CD4-positive, alpha-beta T cell treated with Interferon gamma for 1 hour (primary cell): Measurements from ENCODE around the gene ZBTB34.

Experiments
- DNase-seq: peaks from one replicate; pipeline ENCODE4 v3.0.0-alpha.2; 2020

Gene ZBTB34

DNA sequence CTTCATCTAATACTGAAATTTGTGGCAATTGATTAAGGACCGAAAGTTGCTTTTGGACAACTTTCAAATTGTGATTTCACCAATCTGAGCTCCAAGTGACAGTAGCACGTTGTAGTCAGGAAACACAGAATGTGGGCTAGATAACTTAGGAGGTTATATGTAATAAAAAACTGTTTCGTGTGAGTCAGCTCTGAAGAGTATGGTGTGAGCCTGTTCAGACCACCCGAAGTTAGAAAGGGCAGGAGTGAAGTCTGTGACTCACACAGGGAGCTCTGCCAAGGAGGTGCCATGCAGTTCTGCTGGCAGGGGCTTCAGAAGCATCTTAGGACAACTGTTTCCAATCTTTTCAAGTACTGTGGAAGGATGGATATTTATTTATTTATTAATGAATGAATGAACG lies 16.4 kb upstream of the ZBTB34 start:
- DNase-seq: no peak

DNA sequence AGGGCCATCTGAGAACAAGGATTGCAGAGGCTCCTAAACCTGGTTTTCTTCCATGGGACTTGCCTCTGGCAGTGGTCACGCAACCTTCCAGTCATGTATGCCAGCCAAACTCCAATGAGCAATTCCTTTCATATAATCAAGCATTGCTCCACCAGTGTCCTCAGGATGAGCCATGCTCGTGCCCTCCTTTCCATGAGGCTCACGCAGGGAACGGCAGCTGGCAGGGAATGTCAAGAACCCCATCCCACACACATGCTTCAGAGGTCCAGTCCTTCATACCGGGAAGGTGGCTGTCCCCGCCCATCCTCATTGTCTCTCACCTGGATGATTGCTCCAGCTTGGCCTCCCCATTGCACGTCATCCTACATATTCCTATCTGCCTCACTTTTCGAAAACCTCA lies 13.4 kb upstream of the ZBTB34 start:
- DNase-seq: no peak

DNA sequence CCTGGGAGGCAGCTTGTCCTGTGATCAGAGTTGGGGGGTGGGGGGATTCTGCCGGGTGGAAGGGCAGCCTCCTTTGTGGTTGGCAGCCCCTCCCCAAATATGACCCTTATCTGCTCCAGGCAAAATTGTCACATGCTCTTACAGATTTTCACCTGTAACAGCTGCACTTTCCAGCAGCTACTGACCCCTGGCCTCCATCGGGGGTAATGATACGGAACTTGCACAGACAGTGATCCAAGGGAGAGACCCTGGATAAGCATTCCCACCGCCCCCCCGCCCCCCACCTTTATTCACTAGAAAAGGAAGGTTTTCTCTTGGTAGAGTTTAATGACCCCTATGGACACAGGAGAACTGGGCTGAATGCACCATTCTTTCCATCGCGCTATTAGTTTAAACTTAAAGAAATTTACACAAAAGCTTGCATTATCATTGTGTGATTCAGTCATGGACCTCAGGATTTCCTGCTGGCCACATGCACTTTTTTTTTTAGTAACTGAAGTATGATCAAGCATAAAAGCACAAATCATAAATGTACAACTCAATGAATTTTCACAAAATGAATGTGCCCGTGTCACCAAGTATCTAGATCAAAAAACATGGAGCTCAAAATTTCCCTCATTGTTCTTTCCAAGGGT lies 10.7 kb upstream of the ZBTB34 start:
- no peak for DNase-seq

DNA sequence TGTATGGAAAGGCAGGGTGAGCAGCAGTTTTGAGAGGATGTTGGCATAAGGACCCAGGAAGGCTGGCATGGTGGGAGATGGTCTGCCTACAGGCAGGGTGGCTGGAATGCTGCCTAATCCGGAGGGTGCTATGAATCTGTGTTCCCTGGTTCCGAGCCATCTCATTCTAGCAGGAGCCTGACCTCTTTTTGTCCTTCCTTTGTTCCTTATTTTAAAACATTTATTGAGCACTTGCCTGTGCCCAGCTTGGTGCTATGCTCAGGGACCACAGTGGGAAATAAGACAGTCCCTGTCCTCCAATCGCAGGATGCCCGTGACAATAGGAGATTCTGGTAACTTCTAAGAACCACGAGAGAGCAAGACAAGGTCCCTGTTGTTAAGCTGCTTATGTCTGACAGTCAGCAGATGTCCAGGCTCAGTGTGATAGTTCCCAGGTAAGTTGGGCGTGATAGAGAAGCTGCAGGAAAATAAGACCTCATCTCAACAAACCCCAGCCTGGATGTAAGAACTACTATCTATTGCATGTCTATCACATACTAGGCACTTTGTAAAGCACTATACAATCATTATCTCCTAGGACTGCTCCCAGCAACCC lies 9.1 kb upstream of the ZBTB34 start:
- DNase-seq: no peak

DNA sequence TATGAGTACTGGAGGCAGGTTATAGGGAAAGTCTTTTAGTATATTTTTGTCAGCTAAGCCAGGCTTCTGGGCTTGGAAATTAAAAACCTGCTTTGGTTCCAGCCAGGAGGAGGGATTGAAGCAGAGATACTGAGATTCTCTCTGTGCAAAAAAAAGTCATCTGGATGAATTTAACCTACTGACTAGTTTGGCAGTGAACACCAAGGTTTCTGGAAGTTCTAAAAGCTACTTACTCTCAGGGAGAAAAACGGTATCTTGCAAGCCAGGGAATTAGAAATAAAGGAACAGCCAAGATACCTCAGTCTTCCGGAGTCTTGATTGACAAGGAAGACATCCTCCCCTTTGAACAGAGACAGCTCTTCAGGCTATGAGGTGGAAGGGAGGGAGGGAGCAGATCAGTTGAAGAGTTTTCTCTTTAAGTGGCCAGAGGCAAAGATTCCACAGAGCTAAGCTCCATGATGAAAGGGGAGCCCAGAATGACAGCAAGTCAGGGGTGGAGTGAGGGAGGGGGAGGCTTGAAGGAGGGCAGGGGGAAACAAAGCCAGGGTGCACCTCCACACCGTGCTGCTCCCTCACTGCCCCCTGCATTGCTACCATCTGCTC lies 8.3 kb upstream of the ZBTB34 start:
- no peak for DNase-seq

DNA sequence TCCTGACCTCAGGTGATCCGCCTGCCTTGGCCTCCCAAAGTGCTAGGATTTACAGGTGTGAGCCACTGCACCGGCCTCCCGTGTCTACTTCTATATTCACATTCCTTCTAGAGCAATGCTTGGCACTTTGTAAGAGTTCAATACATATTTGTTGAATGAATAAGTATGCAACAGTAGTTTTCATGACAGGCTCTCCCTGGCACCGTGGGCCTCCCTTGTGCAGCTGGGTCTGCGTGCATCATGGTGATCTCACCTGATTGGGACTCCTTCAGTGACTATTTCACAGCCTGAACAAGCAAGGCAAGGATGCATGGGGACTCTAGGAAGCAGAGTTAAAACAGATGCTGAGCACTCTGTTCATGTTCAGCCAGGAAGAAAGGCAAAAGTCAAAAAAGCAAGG lies 6.8 kb upstream of the ZBTB34 start:
- DNase-seq: no peak

DNA sequence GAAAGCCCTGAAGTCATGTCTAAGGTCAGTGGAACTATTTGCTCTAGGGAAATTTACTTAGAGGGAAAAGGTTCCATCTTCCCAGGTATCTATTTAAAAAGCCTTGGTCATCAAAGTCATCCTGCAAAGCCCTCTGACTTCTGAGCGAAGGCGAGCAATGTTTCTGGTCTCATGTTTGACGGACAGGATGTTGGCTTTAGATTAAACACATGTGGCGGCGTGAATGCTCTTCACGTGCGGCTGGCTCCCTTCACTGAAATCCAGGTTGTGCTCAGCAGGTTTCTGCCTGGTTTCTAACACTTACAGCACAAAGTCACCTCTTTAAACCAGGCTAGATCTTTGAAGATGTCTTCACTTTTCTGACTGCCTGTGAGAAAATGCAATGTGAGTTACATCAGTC lies 5.7 kb upstream of the ZBTB34 start:
- DNase-seq: no peak

DNA sequence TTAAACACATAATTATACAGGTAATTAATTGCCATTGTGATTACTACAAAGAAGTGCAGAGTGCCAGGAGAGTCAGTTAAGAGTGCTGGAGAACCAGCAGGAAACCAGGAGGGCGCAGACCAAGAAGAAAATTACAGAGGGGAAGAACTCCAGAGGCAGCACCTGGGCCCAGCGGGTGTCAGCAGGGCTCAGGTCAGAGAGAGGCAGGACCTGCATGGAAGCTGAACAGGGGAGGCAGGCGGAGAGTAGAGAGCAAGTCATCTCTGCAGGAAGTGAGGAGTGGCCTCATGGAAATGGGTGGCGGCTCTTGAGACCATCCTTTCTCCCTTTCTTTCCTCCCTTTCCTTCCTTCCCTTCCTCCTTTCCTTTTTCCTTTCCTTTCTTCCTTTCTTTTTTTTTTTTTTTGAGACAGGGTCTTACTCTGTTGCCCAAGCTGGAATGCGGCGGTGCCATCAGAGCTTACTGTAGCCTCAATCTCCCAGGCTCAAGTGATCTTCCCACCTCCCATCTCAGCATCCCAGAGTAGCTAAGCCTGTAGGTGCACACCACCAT lies 4.0 kb upstream of the ZBTB34 start:
- DNase-seq: no peak

DNA sequence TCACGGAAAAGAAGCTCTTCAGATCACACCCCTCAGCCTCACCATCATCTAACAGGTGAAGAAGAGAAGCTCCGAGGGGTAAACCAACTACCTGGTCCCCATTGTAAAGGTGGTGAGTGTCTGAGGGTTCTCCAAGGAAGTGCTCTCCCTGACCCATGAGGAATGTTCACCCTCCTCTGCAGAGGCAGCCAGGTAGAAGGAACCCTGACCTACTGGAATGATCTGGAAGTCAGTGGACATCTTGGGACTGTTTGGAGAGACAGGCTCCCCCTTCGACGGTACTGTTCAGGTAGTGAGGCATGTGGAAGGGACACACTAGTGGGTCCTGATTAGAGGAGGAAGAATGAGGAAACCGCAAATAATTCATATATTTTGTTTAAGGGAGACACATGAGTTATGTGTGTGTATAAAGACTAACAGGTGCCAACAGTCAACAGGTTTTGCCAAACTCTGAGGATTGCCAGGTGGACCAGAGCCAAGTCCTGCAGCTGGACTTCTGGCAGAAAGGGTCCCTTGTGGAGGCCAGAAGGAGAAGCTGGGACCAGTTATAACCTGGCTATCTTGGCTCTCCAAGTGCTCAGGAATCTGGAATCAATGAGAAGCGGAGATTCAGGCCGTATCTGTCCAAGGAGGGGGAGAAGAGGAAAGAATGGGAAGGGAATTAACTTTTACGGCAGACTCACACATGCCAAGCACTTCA lies 3.0 kb upstream of the ZBTB34 start:
- no peak for DNase-seq

DNA sequence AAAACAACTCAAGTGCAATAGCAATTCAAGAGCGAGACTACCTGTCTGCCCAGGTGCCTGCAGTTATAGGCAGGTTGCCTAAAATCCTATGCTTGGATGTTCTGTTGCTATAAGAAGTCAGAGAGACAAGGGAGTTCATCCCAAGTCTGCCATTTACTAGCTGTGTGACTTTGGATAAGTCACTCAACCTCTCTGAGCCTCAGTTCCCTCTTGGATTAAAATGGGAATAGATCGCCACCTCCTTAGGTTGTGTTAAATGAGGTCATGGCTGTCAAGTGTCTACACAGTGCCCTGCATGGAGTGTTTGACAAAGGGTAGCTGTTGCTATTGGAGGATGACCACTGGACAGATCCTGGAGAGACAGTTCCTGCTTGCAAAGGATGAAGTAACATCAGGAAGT lies 1.3 kb upstream of the ZBTB34 start:
- no peak for DNase-seq

DNA sequence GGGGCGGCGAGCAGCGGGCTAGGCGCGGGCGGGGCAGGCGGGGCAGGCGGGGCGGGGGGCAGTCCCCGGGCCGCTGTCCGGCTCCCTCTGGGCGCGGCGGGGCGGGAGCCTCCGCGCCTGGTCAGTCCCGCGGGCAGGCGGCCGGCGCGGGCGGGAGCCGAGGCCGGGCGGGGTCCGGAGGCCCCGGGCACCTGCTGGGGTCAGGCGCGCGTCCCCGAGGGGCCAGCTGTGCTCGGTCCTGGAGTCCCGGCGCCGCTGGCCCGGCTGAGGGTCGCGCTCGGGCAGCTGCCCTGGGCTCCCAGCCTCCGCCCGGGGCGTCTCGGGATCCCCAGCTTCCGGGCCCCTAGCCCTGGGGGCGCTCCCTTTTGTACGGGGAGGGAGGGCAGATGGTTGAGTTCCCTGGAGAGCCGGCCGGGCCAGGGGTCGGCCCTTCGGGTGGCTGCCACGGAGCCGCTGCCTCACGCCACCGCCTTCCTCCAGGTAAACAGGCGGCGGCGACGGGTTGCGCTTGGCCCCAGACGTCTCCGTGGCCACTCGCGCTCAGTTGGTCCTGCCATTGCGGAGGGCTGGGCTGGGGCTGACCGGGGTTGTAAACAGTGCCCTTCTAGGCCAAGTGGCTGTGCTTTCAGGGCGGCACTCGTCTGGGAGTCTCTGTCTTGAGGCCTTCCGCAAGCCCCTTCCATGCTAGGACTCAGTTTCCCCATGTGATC lies 473 bp downstream of the ZBTB34 start:
- no peak for DNase-seq

DNA sequence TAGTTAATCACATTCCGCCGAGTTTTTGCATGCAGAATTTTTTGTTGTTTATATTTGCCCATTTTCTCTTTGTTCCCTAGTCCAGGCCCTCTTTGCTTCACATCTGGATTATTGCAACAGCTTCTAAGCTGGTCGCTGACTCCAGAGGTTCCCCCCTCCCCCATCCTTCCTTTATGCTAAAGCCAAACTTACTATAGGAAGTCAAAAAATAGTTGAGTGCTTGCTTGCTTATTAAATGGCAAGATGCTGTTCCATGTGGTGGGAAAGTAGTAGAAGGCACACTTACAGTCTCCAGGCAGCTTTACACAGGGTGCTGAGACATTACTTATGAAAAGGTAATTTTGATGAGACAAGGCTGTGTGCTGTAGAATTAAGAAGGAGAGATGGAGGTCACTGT lies 1.3 kb downstream of the ZBTB34 start:
- no peak for DNase-seq

DNA sequence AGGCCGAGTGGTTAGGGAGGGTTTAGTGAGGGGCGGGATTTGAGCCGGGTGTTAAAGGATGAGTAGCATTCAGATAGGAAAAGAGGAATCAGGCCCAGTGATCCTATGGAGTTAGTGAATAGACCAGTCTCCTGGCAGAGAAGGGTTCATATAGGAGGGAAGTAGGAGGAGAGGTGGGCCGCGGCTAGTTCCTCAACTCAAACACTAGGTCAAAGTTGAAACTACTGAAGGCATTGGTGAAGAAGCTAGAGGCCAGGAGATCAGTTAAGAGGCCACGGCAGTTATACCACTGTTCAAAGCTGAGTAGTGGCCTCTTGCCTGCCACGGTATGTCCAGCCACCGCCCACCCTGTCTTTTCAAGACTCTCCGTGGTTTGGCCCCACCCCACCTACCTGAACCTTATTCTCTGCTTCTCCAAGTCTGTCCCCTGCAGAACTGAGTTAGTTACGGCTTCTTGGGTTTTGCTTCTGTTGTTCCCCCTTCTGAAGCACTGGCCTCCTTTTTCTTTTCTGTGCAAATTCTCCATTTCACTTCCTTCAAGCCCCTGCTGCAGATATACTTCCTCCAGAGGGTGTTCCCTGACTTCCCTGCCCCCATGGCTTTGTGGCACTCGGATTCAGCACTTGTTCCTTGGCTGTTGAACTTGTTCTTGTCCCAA lies 1.8 kb downstream of the ZBTB34 start:
- DNase-seq: no peak

DNA sequence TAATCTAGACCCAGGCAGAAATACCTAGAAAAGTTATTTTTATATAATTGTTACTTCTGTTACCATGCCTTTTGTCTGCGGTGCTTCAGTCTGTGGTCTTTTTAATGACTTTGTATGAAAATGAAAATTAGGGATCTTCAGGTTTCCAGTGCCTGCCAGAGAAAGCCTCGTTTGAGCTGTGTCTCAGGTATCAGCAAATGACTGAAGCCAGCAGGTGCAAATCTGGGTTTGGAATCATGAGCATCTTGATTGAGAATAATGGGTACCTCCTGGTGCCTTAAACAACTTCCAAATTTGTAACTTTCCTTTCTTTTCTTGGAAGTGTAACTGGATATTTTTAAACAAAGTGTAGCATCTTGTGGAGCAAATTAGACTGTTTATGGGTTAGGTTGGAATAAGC lies 4.3 kb downstream of the ZBTB34 start:
- no peak for DNase-seq

DNA sequence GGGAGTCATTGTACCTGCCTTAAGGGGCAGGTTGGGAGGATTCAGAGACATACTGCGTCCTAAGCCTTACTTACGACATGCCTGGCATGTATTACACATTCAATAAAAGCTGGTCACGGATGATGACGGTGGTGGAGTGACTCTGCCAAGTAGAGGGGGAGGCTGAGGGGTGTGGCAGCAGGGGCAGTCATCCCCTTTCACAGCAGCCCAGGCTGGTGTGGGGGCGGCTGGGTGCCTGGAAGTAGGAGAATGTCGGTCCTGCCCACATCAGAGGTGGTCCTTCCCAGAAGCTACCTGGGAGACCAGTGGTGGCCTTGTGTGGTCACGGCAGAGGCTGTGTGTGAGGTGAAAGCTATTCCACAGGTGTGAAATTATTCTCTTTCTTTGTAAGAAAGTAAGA lies 8.9 kb downstream of the ZBTB34 start:
- DNase-seq: no peak

DNA sequence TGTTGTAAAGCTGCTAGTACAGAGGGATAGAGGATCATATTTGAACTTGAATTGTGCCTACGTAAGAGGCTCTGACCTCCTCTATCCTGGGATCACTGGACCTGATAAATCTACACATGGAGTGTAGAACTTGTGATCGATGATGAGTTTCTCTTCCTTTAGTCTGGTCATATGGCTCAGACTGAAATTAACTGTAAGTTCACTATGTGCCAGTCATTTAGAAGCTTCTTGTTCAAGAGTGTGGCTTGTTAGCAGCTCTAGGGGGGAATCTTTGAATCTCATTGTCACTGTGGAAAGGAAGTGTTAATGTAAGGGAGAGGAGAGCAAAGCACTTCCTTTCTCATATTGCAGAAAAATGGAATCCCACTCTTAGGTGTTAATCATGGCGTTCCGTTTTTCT lies 12.1 kb downstream of the ZBTB34 start:
- no peak for DNase-seq

DNA sequence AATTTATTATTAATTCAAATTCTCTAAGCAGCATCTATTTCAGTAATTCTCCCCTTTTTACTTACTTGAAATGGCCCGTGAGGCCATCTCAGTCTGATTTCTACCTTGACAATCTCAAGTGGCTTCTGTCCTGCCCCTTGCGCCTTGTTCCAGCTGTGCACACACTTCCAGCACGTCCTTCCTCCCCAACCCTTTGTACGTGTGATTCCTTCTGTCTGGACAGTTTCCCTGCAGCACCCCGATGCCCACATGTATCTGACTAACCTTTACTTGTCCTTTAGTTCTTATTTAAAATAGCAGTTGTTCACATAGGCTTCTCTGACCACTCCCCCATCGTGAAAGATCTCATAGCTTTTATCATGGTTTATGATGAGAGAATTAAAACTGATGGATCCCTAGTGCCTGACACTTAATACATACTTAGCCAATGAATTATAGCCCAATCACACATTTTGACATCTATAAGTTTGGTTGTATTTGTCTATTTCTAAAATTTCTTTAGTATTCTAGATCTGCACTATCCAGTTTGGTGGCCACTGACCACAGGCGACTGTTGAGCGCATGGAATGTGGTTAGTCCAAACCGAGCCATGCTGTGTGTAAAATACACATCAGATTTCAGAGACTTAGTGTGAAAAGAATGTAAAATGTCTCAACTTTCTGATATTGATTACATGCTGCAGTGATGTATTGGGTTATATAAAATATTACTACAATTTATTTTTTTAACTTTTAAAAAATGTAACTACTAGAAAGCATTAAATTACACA lies 14.3 kb downstream of the ZBTB34 start:
- no peak for DNase-seq

DNA sequence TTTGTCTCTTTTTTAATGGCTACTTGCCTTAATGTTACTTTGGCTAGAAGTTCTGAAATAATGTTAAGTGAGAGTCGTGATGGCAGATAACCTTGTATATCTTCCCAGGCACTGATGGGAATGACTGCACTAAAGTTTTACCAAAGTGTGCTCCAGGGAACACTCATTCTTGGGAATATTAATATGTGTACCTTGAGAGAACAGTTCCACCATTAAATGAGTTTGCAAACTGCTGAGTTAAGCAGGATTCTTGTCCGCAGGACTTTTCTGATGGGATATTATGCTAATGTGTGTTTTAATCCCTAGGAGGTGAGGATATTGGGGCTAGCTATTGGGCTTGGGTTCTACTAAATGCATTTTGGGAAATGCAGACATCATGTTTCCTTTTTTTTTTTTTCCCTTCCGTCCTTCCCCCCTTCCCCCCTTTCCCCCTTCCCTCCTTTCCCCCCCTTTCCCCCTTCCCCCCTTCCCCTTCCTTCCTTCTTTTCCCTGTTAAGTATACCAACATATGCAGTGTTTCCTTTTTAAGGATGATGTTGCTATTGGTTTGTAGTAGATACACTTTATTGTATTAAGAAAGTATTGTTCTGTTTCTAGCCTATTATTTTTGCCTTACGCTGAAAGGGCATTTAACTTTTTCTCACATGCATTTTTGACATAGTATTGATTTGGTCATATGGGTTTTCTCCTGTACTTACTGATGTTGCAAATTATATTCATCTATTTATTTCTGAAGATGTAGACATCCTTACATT lies 15.5 kb downstream of the ZBTB34 start:
- no peak for DNase-seq

DNA sequence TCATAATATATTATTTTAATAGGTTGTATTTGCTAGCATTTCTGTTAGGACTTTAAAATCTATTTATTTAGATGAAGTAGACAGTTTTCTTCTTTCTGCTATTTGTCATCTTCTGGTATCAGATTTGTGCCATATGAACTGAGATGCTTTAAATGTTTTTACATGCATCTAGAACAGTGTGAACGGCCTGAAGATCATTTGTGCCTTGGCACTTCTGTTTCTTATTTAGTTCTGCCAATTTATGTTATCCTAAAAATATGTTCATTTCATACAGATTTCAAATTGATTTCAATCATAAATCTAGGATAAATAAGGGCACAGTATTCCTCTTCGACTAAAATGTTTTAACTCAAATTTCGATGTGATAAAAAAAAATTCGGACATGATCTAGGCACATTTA lies 16.1 kb downstream of the ZBTB34 start:
- no peak for DNase-seq

DNA sequence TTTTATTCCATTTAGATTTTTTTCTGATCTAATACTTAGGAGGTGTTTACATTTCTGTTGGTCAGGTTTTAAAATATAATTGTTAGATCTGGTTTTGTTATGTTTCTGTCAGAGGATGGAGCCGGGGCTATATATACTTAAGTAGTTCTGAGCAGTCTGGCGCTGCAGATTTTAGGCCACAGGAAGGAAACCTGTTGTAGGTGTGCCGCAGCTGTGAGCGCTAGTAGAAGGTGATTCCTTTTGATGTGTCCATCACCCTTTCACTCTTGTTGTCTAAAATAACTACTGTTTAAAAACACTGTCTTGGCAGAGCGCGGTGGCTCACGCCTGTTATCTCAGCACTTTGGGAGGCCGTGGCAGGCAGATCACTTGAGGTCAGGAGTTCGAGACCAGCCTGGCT lies 17.0 kb downstream of the ZBTB34 start:
- DNase-seq: no peak

DNA sequence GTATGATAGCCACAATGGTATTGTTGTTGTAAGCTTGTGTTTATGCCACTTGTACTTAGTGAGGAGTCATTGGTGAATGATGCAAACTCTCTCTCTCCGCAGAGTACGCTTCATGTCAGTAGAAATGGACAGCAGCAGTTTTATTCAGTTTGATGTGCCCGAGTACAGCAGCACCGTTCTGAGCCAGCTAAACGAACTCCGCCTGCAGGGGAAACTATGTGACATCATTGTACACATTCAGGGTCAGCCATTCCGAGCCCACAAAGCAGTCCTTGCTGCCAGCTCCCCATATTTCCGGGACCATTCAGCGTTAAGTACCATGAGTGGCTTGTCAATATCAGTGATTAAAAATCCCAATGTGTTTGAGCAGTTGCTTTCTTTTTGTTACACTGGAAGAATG lies 18.8 kb downstream of the ZBTB34 start:
- no peak for DNase-seq
